GM12873 (cell line): Measurements from ENCODE around the gene NARF.

ENCODE experiments used
- CTCF ChIP-seq: IDR thresholded peaks from 2 replicates; pipeline ENCODE4 v1.5.1; 2012; ENCODE audit warnings: low read depth, mild to moderate bottlenecking, moderate library complexity, low read length, control low read depth; ENCODE audit not compliant: insufficient read depth; ENCODE audit errors: missing control alignments

The NARF gene

DNA sequence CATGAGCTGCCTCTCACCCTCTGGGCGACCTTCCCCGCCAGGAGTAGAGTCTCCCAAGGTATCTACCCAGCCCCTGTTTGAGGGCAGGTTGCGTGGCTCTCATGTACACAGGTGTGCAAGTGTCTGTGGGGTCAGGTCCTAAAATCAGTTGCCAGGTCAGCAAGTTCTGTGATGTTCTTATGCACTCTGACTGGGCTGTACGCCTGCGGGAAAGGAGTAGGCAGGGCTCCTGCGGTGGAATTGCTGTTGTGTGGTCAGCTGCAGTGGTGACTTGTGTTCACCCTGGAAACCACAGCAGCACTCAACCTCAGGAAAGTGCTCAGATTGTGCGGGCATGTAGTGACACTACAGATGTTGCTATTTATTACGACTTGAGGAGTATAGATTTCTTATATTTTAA lies 19.4 kb downstream of the NARF start:
- no peak for TF ChIP-seq CTCF

- no peak for TF ChIP-seq CTCF
Measured at GRCh38 chr17:82479602-82480001, 21.1 kb downstream of the NARF start.

DNA sequence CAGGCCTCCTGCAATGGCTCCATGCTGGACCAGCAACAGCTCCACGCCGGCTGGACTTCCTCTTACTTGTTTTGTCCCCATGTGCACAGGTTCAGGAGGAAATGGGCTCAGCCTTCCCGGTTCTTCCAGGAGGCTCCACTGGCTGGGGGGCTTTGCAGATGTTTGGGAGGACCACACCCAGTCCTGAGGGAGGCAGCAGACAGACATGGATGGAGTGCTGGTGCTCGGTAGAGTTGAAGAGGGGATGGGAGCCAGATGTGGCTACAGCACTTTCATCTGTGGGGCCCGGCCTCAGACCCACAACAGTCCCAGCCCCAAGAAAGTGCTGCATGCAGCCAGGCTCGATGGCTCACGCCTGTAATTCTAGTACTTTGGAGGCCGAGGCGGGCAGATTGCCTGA lies 21.8 kb downstream of the NARF start:
- TF ChIP-seq CTCF = no peak

DNA sequence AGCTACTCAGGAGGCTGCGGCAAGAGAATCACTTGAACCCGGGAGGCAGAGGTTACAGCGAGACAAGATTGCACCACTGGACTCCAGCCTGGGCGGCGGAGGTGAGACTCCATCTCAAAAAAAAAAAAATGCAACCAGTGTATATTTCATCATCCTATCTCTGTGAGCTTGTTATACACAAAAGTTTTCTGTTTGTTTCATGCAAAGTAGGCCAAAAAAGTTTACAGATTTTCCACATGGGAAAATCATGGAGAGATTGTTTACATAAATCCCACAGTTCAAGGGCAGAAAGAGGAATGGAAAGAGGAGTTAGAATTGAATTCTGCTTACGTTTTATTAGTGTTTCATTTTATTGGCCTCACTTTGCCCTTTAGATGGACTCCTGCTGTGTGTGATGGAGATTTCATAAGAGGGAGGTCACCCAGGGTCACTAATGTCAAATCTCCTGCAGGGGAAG lies 24.7 kb downstream of the NARF start:
- no peak for TF ChIP-seq CTCF

DNA sequence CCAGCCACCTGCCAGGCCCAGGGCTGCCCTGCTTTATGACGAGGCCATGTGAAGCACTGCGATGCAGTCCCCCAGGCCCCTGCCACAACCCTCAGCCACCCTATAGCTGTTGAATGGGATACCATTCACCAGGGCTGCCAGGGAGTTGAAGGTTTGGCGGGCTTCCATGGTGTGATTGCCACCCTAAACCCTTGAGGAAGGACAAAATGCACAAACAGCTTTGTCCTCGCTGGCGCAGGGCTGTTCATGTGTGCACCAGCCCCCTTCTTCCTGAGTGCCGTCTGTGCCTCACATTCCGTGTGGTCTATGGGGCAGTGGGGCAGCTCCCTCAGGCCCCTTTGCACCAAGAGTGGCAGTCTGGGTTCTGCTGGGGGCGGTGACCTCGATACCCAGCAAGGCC lies 25.3 kb downstream of the NARF start:
- TF ChIP-seq CTCF = no peak

- no peak for TF ChIP-seq CTCF
Measured at GRCh38 chr17:82486231-82487094, 27.9 kb downstream of the NARF start.

DNA sequence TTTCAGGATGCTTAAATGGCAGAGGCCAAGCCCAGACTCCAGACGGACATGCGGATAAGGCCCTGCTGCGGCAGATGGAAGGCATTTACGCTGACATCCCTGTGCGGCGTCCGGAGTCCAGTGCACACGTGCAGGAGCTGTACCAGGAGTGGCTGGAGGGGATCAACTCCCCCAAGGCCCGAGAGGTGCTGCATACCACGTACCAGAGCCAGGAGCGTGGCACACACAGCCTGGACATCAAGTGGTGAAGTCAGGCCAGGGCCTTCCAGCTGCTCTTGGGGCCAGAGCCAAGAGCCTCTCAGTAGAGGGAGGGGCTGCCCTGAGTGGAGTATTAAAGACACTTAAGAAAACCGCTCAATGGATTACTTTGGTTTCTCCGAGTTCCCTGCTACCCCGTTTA lies 29.4 kb downstream of the NARF start:
- TF ChIP-seq CTCF = no peak
